NB4 (cell line): ENCODE measurements around the gene ENAH.

Experiments used
- DNase-seq: peaks from one replicate; pipeline ENCODE4 v3.0.0; 2010; ENCODE audit warnings: low read depth
- H3K4me3 ChIP-seq: one replicate; pipeline ENCODE4 v1.5.1; 2011; ENCODE audit warnings: mild to moderate bottlenecking, low read depth, low read length, moderate library complexity
- CTCF ChIP-seq: IDR thresholded peaks from one replicate; pipeline ENCODE4 v1.5.1; 2012; ENCODE audit warnings: low read depth, low read length
- MAX ChIP-seq: IDR thresholded peaks from 2 replicates; pipeline ENCODE4 v1.6.1; 2011; ENCODE audit warnings: low read depth, low read length
- MYC ChIP-seq: IDR thresholded peaks from 2 replicates; pipeline ENCODE4 v1.6.1; 2011; ENCODE audit warnings: low read depth, low read length
- POLR2A ChIP-seq: IDR thresholded peaks from 2 replicates; pipeline ENCODE4 v1.6.1; 2011; ENCODE audit warnings: mild to moderate bottlenecking; ENCODE audit not compliant: insufficient read length; ENCODE audit errors: extremely low read depth

The ENAH gene

GRCh38 chr1:225596736-225597135, 56.2 kb downstream of the ENAH start:
- TF ChIP-seq CTCF (no peak), POLR2A (no peak), MAX (no peak), MYC (no peak)
- DNase-seq: no peak
- H3K4me3 ChIP-seq: no peak overlapping the region

GRCh38 chr1:225595974-225596551, 56.9 kb downstream of the ENAH start:
- no peak overlapping the region for H3K4me3 ChIP-seq
- no peak for TF ChIP-seq CTCF
- TF ChIP-seq POLR2A: no peak
- TF ChIP-seq MAX: no peak
- TF ChIP-seq MYC: no peak
- DNase-seq: peak; percentile 4

- no peak for TF ChIP-seq MYC
- no peak for TF ChIP-seq CTCF
- no peak for TF ChIP-seq MAX
- TF ChIP-seq POLR2A: no peak
- no peak overlapping the region for H3K4me3 ChIP-seq
- no peak for DNase-seq
Measured at GRCh38 chr1:225595452-225595851, 57.5 kb downstream of the ENAH start.

- no peak for TF ChIP-seq MAX
- TF ChIP-seq POLR2A: no peak
- TF ChIP-seq MYC: no peak
- TF ChIP-seq CTCF: no peak
- H3K4me3 ChIP-seq: no peak overlapping the region
- no peak for DNase-seq
Measured at GRCh38 chr1:225593414-225593813, 59.5 kb downstream of the ENAH start.

- no peak for DNase-seq
- TF ChIP-seq MYC (no peak), CTCF (no peak), POLR2A (no peak), MAX (no peak)
- H3K4me3 ChIP-seq: no peak overlapping the region
Measured at GRCh38 chr1:225592362-225593025, 60.4 kb downstream of the ENAH start.
